Memory B cell (primary cell): ENCODE data around the gene MMP11.
A peak's percentile ranks its signal among the peaks of the same experiment; 100 is the strongest.

Experiments
- ATAC-seq: fragments of 150-1000 bp; cut with Tn5 transposase; 2 replicates; pipeline ENCODE4 v1.10.0; 2021; ENCODE audit warnings: low read depth, mild to moderate bottlenecking, moderate library complexity
- DNase-seq, 2 donors: peaks; one replicate each; pipeline ENCODE4 v3.0.0; 2022; ENCODE audit warnings: low spot score in 2 of 2
- H3K27ac Mint-ChIP-seq: one replicate; pipeline ENCODE4 v1.8.0; 2022; ENCODE audit warnings: mild to moderate bottlenecking, moderate library complexity, mixed read lengths
- H3K27me3 Mint-ChIP-seq: one replicate; pipeline ENCODE4 v1.8.0; 2022; ENCODE audit warnings: mixed read lengths
- H3K36me3 Mint-ChIP-seq: one replicate; pipeline ENCODE4 v1.8.0; 2022; ENCODE audit warnings: mild to moderate bottlenecking, mixed read lengths
- H3K4me1 Mint-ChIP-seq: one replicate; pipeline ENCODE4 v1.8.0; 2022; ENCODE audit warnings: mixed read lengths
- H3K4me3 Mint-ChIP-seq: one replicate; pipeline ENCODE4 v1.8.0; 2022; ENCODE audit warnings: mild to moderate bottlenecking, moderate library complexity, mixed read lengths
- H3K9me3 Mint-ChIP-seq: one replicate; pipeline ENCODE4 v1.8.0; 2022; ENCODE audit warnings: mixed read lengths

MMP11 gene

DNA sequence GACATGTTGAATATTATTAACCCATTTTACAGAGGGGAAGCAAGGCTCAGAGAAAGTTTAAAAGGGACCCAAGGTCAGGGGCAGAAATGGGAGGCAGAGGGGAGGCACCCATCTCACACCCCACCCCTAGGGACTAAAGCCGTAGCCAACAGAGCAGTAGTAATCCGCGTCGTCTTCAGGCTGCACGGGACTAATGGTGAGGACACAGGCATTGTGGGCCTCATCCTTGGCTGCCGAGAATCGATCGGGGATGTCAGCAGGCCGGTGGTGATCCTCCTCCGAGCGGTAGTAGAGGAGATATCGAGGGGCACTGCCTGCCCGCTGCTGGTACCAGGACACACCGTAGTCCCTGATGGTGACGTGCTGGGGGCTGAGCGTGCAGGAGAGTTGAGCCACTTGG is 19.9 kb upstream of the MMP11 start:
- peak overlapping the region; percentile 97 for H3K27ac Mint-ChIP-seq
- no peaks in the 10 kb centered on the region for H3K27me3 Mint-ChIP-seq
- peaks cover 39% of the 10 kb centered on the region for H3K4me1 Mint-ChIP-seq
- peaks cover 5% of the 10 kb centered on the region for H3K36me3 Mint-ChIP-seq
- ATAC-seq: peak; percentile 54
- DNase-seq: no peak
- no peaks in the 10 kb centered on the region for H3K9me3 Mint-ChIP-seq
- peak overlapping the region; percentile 96 for H3K4me3 Mint-ChIP-seq

DNA sequence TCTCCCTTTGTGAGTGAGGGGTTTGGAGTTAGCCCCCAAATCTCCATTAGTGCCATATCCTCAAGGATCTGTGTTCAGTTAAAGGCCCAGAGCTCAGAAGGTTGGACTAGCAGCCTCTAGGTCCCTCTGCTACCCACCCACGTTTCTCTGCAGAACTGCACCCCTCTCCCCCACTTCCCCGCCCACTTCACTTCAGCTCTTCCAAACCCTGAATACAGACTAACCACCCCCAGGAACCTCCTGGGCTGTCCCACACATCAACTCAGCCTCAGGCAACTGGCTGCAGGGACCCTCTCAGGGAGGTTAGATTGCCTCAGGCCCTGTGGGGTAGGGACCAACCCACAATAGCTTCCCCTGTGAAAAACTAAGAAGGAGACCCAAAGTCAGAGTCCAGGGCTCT is 19.3 kb upstream of the MMP11 start:
- Mint-ChIP-seq H3K36me3 (peaks cover 5% of the 10 kb centered on the region), H3K27ac (peak overlapping the region; percentile 97), H3K4me3 (peak overlapping the region; percentile 96)

DNA sequence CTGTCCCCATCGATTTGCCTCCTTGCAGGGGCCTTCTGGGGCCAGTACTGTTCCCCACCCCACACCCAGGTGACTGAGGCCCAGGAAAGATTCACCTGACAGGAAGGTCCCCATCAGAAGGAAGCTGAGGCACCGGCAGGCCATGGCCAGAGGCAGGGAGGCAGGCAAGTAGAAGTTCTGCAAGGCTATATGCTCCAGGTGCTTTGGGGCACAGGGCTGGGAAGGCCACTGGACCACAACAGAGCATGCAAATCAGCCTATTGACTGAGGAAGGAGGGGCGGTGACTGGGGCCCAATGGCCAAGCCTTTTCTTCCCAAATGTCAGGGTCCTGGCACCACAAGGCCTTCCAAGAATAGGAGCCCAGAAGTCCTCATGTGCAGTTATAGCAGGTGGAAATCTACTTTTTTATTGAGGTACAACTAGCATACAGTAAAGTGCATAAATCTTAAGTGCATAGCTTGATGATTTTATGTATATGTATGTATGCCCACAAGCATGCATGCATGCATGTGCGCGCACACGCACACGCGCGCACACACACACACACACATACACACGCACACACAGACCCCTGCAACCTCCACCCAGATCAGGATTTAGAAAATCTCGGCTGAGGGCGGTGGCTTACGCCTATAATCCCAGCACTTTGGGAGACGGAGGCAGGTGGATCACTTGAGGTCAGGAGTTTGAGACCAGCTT is 18.3 kb upstream of the MMP11 start, which contains the start of gene VPREB3:
Gene VPREB3, minus strand, starts transcription at position 206 of the 700 bp plus-strand sequence. Its CDS starts 62 bp downstream, at position 144.
- DNase-seq (no peak), ATAC-seq (no peak)
- Mint-ChIP-seq H3K4me1 (peaks cover 39% of the 10 kb centered on the region), H3K36me3 (peaks cover 5% of the 10 kb centered on the region), H3K4me3 (peak within 1 kb of the TSS; percentile 96), H3K27me3 (no peaks in the 10 kb centered on the region), H3K27ac (peak within 1 kb of the TSS; percentile 97), H3K9me3 (no peaks in the 10 kb centered on the region)

More for the DNA sequence above, 19.3 kb upstream of the MMP11 start:
- Mint-ChIP-seq H3K4me1 (peaks cover 39% of the 10 kb centered on the region), H3K27me3 (no peaks in the 10 kb centered on the region), H3K9me3 (no peaks in the 10 kb centered on the region)
- ATAC-seq (no peak), DNase-seq (peak in 1 of 2 donors; percentile 29)

DNA sequence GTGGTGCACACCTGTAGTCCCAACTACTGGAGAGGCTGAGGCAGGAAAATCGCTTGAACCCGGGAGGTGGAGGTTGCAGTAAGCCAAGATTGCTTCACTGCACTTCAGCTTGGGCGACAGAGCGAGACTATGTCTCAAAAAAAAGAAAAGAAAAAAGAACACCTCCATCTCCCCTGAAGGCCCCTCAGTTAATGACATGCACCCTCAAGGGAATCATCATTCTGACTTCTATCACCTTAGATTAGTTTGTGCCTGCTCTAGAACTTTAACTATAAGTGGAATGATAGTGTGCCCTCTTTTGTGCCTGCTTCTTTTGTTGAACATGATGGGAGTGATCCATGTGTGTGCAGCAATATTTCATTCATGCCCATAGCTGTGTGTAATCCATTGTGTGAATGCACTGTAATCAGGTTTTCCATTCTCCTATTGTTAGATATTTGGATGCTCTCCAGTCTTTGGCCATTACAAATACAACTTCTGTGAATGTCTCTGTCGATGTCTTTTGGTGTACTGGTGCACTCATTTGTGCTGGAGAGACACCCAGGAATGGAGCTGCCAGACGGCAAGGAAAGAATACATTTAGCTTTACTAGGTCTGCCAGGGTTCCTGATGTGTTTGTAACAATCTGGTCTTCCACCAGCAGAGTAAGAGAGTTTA is 17.5 kb upstream of the MMP11 start:
- H3K27me3 Mint-ChIP-seq: no peaks in the 10 kb centered on the region
- H3K36me3 Mint-ChIP-seq: peaks cover 2% of the 10 kb centered on the region
- H3K9me3 Mint-ChIP-seq: no peaks in the 10 kb centered on the region
- H3K4me3 Mint-ChIP-seq: peak overlapping the region; percentile 56
- peak overlapping the region; percentile 65 for H3K27ac Mint-ChIP-seq
- H3K4me1 Mint-ChIP-seq: peaks cover 35% of the 10 kb centered on the region
- no peak for DNase-seq
- ATAC-seq: no peak

DNA sequence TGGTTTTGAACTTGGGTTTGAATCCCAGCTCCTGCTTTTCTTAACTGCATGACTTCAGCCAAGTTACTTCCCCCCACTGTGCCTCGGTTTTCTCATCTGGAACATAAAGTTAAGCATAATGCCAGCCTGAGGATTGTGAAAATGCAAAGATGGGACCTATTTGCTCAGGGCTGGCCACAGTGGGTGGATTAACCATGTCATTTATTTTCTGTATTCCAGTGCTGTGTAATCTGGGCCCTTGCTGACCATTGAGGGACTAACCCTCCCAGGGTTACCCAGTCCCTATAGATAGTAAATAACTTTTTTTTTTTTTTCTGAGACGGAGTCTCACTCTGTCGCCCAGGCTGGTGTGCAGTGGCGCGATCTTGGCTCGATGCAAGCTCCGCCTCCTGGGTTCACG is 16.9 kb upstream of the MMP11 start:
- peak overlapping the region; percentile 65 for H3K27ac Mint-ChIP-seq
- ATAC-seq (no peak), DNase-seq (no peak)
- H3K27me3 Mint-ChIP-seq: no peaks in the 10 kb centered on the region
- H3K36me3 Mint-ChIP-seq: peaks cover 6% of the 10 kb centered on the region
- H3K4me1 Mint-ChIP-seq: peaks cover 36% of the 10 kb centered on the region
- no peaks in the 10 kb centered on the region for H3K9me3 Mint-ChIP-seq
- no peak overlapping the region for H3K4me3 Mint-ChIP-seq

DNA sequence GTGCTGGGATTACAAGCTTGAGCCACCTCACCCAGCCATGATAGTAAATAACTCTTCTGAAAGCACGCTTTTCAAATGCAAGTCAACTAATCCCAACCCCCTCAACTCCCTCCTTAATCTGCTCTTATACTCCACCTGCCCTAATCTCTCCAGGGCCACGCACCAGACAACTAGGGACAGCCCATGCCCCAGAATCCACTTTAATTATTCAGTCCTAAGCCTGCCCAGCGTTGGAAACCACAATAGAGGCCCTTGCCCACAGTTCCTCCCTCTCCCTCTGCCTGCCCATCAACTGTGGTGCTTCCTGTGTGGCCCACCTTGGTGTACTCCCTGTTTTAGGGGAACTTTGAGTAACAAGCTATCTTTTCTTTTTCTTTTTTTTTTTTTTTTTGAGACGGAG is 15.8 kb upstream of the MMP11 start:
- Mint-ChIP-seq H3K4me1 (peaks cover 38% of the 10 kb centered on the region), H3K4me3 (no peak overlapping the region), H3K9me3 (no peaks in the 10 kb centered on the region), H3K27ac (no peak overlapping the region), H3K27me3 (no peaks in the 10 kb centered on the region), H3K36me3 (peaks cover 9% of the 10 kb centered on the region)
- DNase-seq (no peak), ATAC-seq (no peak)

DNA sequence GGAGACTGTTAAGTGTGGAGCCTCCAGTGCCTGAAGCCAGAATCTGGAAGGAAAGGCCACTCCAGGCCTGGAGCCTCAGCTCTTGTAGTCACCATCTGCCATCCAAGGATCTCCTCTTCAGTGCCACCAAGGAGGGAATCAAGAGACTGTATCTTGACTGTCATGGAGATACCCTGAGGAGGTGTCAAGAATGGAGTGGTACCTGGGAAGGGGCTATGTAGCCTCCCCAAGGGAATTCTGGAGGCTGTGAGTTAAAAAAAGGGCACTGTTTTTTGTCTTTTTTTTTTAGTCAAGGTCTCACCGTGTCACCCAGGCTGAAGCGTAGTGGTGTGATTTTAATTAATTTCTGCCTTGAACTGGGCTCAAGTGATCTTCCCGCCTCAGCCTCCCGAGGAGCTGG is 13.1 kb upstream of the MMP11 start:
- H3K27ac Mint-ChIP-seq: no peak overlapping the region
- peaks cover 41% of the 10 kb centered on the region for H3K4me1 Mint-ChIP-seq
- no peak for DNase-seq
- no peaks in the 10 kb centered on the region for H3K27me3 Mint-ChIP-seq
- H3K4me3 Mint-ChIP-seq: no peak overlapping the region
- no peak for ATAC-seq
- no peaks in the 10 kb centered on the region for H3K9me3 Mint-ChIP-seq
- peaks cover 6% of the 10 kb centered on the region for H3K36me3 Mint-ChIP-seq

DNA sequence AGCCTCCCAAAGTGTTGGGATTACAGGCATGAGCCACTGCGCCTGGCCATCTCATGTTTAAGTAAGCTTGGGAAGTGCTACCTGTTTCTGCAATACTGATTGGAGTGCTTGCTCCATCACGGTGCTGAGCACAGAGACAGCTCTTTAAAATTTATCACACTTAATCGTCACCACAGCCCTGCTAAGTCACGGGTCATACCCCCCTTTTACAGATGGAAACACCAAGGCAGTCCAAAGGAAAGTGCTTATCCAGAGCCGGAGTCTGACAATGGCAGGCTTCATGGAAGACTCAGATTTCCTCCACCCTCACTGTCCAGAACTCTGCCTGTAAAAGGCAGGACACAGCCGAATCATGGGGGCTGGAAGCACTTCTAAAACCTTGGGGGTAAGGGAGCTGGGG is 12.6 kb upstream of the MMP11 start:
- Mint-ChIP-seq H3K4me3 (no peak overlapping the region), H3K4me1 (peaks cover 42% of the 10 kb centered on the region), H3K27me3 (no peaks in the 10 kb centered on the region), H3K9me3 (no peaks in the 10 kb centered on the region), H3K27ac (peak overlapping the region; percentile 64), H3K36me3 (peaks cover 6% of the 10 kb centered on the region)
- ATAC-seq (no peak), DNase-seq (no peak)

DNA sequence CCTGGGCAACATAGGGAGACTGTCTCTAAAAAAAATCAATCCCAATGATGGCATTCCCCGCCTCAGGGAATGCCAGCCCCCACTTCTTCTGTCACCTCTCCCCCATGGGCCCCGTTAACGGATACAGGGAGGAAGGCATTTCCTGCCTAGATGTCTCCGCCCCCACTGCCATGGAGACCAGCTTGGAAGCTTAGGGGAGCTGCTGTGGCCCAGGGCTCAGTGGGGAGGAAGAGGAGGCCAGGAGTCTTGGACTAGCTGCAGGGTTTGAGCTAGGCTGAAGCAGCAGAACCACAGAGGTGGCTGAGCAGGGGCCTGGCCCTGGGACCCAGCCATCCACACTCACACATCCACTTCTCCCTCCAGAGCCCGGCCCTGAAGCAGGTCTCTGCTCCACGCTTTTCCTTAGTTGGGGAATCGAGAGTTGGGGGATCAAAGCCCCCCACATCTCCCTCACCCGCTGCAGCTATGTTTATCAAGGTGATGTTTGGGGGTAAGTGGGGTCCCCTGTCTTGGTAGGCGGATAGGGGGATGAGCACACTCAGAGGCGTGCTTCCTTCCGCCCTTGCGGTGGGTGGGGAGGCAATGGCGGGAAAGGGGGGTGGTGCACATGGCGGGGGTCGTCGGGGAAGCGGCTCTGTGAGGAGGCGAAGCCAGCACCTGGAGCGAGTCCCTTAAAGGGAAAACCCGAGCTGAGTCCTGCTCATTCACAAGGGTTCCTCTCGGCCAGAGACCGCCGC is 9.6 kb upstream of the MMP11 start, which contains the start of gene C22orf15:
Gene C22orf15, plus strand, starts transcription at position 149 of the 737 bp plus-strand sequence. Its CDS starts 317 bp downstream, at position 466.
- Mint-ChIP-seq H3K9me3 (no peaks in the 10 kb centered on the region), H3K27me3 (no peaks in the 10 kb centered on the region), H3K27ac (peak within 1 kb of the TSS; percentile 41), H3K4me3 (peak within 1 kb of the TSS; percentile 61), H3K4me1 (peaks cover 39% of the 10 kb centered on the region), H3K36me3 (peaks cover 6% of the 10 kb centered on the region)
- DNase-seq (no peak), ATAC-seq (no peak)

DNA sequence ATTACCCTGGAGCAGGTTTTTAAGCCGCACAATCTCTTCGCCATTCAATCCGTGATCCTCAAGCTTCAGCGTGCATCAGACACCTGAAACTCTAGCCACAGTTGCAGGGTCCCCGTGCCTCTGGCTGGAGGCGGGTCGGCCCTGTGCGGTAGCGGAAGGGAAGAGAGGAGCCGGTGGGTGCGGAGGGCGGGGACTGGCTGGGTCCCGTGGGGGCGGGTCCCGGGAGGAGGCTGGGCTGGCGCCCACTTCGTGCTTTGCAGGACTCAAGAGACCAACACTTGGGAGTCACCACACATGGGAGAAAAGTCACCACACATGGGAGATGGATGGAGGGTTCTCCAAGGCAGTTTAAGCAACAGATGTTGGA is 9.1 kb upstream of the MMP11 start:
- peak; percentile 11 for ATAC-seq

DNA sequence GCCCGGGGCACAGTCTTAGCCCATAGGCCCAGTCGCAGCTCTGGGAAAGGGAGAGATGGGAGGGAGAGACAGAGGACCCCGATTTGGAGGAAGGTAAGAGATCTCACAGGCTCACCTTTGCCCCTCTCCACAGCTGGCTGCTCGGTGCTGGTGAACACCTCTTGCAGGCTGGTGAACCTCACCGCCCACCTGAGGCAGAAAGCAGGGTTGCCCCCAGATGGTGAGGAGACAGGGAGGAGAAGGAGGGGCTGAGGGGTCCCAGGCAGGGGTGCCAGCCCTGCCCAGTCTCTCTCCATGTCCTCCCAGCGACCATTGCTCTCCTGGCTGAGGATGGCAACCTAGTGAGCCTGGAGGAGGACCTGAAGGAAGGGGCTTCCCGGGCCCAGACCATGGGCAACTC is 8.7 kb upstream of the MMP11 start:
- H3K36me3 Mint-ChIP-seq: peaks cover 6% of the 10 kb centered on the region

More for the DNA sequence above, 9.1 kb upstream of the MMP11 start:
- DNase-seq: no peak
- Mint-ChIP-seq H3K27me3 (no peaks in the 10 kb centered on the region), H3K4me1 (peaks cover 41% of the 10 kb centered on the region), H3K36me3 (peaks cover 6% of the 10 kb centered on the region), H3K4me3 (peak overlapping the region; percentile 61), H3K27ac (peak overlapping the region; percentile 41), H3K9me3 (no peaks in the 10 kb centered on the region)

DNA sequence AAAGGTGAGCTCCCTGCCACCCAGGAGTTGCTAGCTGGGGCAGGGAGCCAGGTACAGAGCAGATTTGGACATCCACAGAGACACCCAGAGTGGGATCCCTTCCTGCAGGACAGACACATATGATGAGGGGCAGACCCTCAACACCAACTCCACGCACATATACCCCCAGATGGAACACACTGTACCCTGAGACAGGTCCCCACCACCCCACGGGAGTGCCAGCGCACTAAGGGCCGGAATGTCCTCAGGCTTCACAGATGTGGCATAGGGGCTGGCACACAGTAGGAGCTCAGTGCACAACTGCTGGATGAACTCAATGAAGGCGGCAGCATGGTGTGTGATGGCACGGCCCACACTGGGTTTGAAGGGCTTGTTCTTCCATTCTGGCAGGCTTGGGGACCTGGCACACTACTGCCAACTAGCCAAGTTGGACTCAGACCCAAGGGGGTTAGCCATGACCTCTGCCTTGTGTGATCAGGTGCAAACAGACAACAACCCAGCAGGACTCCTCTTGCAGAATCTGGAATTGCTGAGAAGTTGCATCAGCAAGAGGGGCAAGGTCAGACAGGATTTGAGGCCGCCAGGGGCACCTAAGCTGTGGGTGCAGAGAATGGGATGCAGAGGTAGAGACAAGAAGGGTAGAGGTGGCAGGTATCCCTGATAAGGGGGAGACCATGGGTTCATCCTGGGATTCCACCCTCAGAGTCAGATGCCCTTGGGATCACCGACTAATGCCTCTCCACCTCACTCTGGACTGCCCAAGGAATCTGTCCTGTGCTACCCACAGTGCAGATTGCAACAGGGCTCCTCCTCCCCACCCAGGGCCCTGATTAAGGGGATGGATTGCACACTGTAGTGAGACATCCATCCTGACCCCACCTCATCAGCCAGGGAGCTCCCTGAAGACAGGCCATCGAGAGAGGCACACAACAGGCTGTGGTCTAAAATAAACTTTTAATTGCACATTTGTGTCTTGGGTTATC is 7.5 kb upstream of the MMP11 start:
- no peak for ATAC-seq
- Mint-ChIP-seq H3K4me3 (peak overlapping the region; percentile 62), H3K9me3 (no peaks in the 10 kb centered on the region), H3K27ac (no peak overlapping the region), H3K27me3 (no peaks in the 10 kb centered on the region), H3K36me3 (peaks cover 5% of the 10 kb centered on the region), H3K4me1 (peaks cover 45% of the 10 kb centered on the region)
- no peak for DNase-seq

More for the DNA sequence above, 8.7 kb upstream of the MMP11 start:
- Mint-ChIP-seq H3K27me3 (no peaks in the 10 kb centered on the region), H3K4me3 (peak overlapping the region; percentile 61), H3K27ac (peak overlapping the region; percentile 41), H3K4me1 (peaks cover 41% of the 10 kb centered on the region), H3K9me3 (no peaks in the 10 kb centered on the region)
- DNase-seq: no peak
- no peak for ATAC-seq

DNA sequence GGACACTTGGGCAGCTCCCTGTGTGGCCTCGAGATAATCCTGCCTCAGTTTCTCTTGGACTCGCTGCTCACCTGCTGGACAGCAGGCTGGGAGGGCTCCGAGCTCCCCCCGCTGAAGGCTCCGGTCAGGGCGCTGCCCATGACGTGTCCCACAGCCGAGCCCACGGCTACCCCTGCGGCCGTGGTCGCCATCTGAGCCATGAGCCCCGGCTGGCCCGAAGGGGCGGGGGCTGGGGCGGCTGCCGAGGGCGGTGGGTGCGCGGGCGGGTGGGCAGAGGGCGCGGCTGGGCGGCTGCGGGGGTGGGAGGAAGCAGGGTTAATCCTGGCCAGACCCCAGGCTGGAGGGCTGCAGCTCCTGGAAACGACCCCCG is 5.4 kb upstream of the MMP11 start:
- no peak overlapping the region for H3K27ac Mint-ChIP-seq
- no peaks in the 10 kb centered on the region for H3K9me3 Mint-ChIP-seq
- peaks cover 47% of the 10 kb centered on the region for H3K4me1 Mint-ChIP-seq
- H3K27me3 Mint-ChIP-seq: no peaks in the 10 kb centered on the region
- no peak for ATAC-seq
- peak overlapping the region; percentile 88 for H3K4me3 Mint-ChIP-seq
- DNase-seq: no peak
- no peaks in the 10 kb centered on the region for H3K36me3 Mint-ChIP-seq
